Esophagus squamous epithelium (tissue), 5 donors: ENCODE results near the gene FKBP15. TPM values are rescaled to one million over a fixed set of nuclear protein-coding genes. Genes with fewer than 3 reads are reported as not detected.
"Not testable (repeated sequence)": the region's sequence is repeated elsewhere in the genome, so short reads cannot be mapped to it uniquely, and the experiment has no call there.

Source experiments
- DNase-seq: peaks from one replicate; lab custom pipeline; 2025; lab: John Stamatoyannopoulos, UW
- H3K27ac ChIP-seq, 4 donors: fragments of 200-600 bp; sonication (generic); one replicate each; pipeline ENCODE4 v1.5.1; 2016 to 2019; ENCODE audit warnings: mild to moderate bottlenecking in 1 of 4
- H3K27me3 ChIP-seq, 4 donors: fragments of 200-600 bp; sonication (generic); 1 replicate in 3 of 4; 2 replicates in 1 of 4; pipeline versions ENCODE4 v1.5.1 to v1.6.0; 2017 to 2021; ENCODE audit warnings: antibody characterized with exemption in 1 of 4
- H3K36me3 ChIP-seq, 3 donors: fragments of 200-600 bp; sonication (generic); one replicate each; pipeline ENCODE4 v1.5.1; 2016 to 2019
- H3K4me1 ChIP-seq, 3 donors: fragments of 200-600 bp; sonication (generic); one replicate each; pipeline ENCODE4 v1.5.1; 2017 to 2019
- H3K4me3 ChIP-seq, 4 donors: fragments of 200-600 bp; sonication (generic); 1 replicate in 3 of 4; 2 replicates in 1 of 4; pipeline ENCODE4 v1.5.1; 2016 to 2019; ENCODE audit warnings: mild to moderate bottlenecking in 2 of 4, moderate library complexity in 1 of 4
- H3K9me3 ChIP-seq, 3 donors: fragments of 200-600 bp; sonication (generic); one replicate each; pipeline ENCODE4 v1.5.1; 2016 to 2019
- CTCF ChIP-seq, 6 experiments: fragments of 450-650 bp in 4 of 6; fragments of 200-600 bp in 2 of 6; sonication (generic) in 2 of 6; IDR thresholded peaks; one replicate each; pipeline ENCODE4 v1.5.1; 2016 to 2019; ENCODE audit warnings: antibody characterized with exemption in 6 of 6, mild to moderate bottlenecking in 4 of 6, moderate library complexity in 4 of 6
- POLR2A ChIP-seq, 4 donors: fragments of 450-650 bp; IDR thresholded peaks; one replicate each; pipeline ENCODE4 v1.6.1; 2017; ENCODE audit warnings: antibody characterized with exemption in 4 of 4, mild to moderate bottlenecking in 4 of 4, moderate library complexity in 3 of 4
- WGBS, 2 donors: methylation state at CpG; one replicate each; pipeline ENCODE4 v1.1.5; 2018; 5-methylcytosine and 5-hydroxymethylcytosine counted together
- intact Hi-C: fragments of 100-400 bp; cut with DNase I; formaldehyde crosslinking; loops from one replicate; pipeline ENCODE4 v1.15.0; 2022
- total RNA-seq, 4 donors: library from RNA; depleted of rRNA; stranded (reverse); fragments of >200 nt; gene quantifications; one replicate each; pipeline ENCODE4 v1.1.0, GENCODE V29; 2016
- donor health status: DM: yes; HTN: yes; CAD: no.

The FKBP15 gene
- total RNA-seq, 4 donors from 2014 or later = 17.7 to 23.3 (median 20.5) TPM

- Histone ChIP-seq H3K27ac (no peak overlapping the region), H3K27me3 (peaks cover 0 to 46% (median 2%) of the 10 kb centered on the region in 4 donors), H3K4me3 (no peak overlapping the region), H3K4me1 (no peaks in the 10 kb centered on the region), H3K36me3 (no peaks in the 10 kb centered on the region), H3K9me3 (no peaks in the 10 kb centered on the region)
- 49 to 64% methylated on average over 4 of the region's 4 CpGs for WGBS, 2 donors
- no peak for TF ChIP-seq POLR2A (IDR thresholded peaks at IDR 0.05)
- TF ChIP-seq CTCF (IDR thresholded peaks at IDR 0.05) = no peak
- no peak for DNase-seq
- intact Hi-C loops = no loop called here
Observed at GRCh38 chr9:113125386-113126035, 95.6 kb downstream of the FKBP15 start.

- H3K27ac ChIP-seq, H3K4me3 ChIP-seq, H3K9me3 ChIP-seq, H3K36me3 ChIP-seq, intact Hi-C loops, DNase-seq, H3K27me3 ChIP-seq, H3K4me1 ChIP-seq: not testable (repeated sequence)
- no CpG with 5 or more reads among the region's 6 CpGs for WGBS, 2 donors
Observed at GRCh38 chr9:113118829-113119228, 102.2 kb downstream of the FKBP15 start.

Other genes with a start within 250 kb of the FKBP15 start
- 1 to 10 TPM in 3 of 4 donors, under 1 TPM in 1; 0.57 to 1.9 (median 1.5) TPM for gene ZNF883, start 209.1 kb downstream of the FKBP15 start, total RNA-seq
- 1 to 10 TPM in 3 of 4 donors, under 1 TPM in 1; 0.88 to 3.8 (median 1.4) TPM for gene ZFP37, start 164.6 kb downstream of the FKBP15 start, total RNA-seq
- gene SLC31A2, start 70.3 kb downstream of the FKBP15 start, total RNA-seq = 10 to 100 TPM in 3 of 4 donors, 1 to 10 TPM in 1; 7.1 to 15.2 (median 12.8) TPM
- 10 to 100 TPM; 11.0 to 23.4 (median 17.8) TPM for gene SLC31A1, start 267 bp upstream of the FKBP15 start, total RNA-seq
- 10 to 100 TPM; 20.5 to 42.4 (median 26.5) TPM for gene CDC26, start 54.3 kb upstream of the FKBP15 start, total RNA-seq
- gene PRPF4, start 54.4 kb upstream of the FKBP15 start, total RNA-seq = 10 to 100 TPM; 11.4 to 19.0 (median 17.4) TPM
- 1 to 10 TPM in 3 of 4 donors, not detected in 1; 2.1 to 6.0 (median 3.4) TPM for gene RNF183, start 82.1 kb upstream of the FKBP15 start, total RNA-seq
- gene WDR31, start 119.0 kb upstream of the FKBP15 start, total RNA-seq = 1 to 10 TPM; 1.1 to 1.9 (median 1.5) TPM
- gene BSPRY, start 128.3 kb upstream of the FKBP15 start, total RNA-seq = 10 to 100 TPM; 18.1 to 50.1 (median 37.6) TPM
- 10 to 100 TPM; 35.9 to 84.2 (median 46.4) TPM for gene HDHD3, start 155.7 kb upstream of the FKBP15 start, total RNA-seq
- 10 to 100 TPM; 19.1 to 52.0 (median 33.5) TPM for gene ALAD, start 180.0 kb upstream of the FKBP15 start, total RNA-seq
- gene POLE3, start 189.4 kb upstream of the FKBP15 start, total RNA-seq = 10 to 100 TPM; 16.6 to 61.4 (median 51.9) TPM
- gene C9orf43, start 189.5 kb upstream of the FKBP15 start, total RNA-seq = under 1 TPM; 0.32 to 0.79 (median 0.38) TPM
- gene RGS3, start 242.4 kb upstream of the FKBP15 start, total RNA-seq = 10 to 100 TPM in 3 of 4 donors, 1 to 10 TPM in 1; 9.7 to 16.3 (median 12.7) TPM